GM10266 (cell line): ENCODE results near the gene GRPEL1.

Experiments
- DNase-seq: peaks from one replicate; pipeline ENCODE4 v3.0.0; 2012; ENCODE audit errors: extremely low spot score
- CTCF ChIP-seq: IDR thresholded peaks from 2 replicates; pipeline ENCODE4 v1.5.1; 2012; ENCODE audit warnings: mild to moderate bottlenecking, low read depth; ENCODE audit not compliant: control insufficient read depth, insufficient read depth; ENCODE audit errors: missing control alignments

GRPEL1 gene

DNA sequence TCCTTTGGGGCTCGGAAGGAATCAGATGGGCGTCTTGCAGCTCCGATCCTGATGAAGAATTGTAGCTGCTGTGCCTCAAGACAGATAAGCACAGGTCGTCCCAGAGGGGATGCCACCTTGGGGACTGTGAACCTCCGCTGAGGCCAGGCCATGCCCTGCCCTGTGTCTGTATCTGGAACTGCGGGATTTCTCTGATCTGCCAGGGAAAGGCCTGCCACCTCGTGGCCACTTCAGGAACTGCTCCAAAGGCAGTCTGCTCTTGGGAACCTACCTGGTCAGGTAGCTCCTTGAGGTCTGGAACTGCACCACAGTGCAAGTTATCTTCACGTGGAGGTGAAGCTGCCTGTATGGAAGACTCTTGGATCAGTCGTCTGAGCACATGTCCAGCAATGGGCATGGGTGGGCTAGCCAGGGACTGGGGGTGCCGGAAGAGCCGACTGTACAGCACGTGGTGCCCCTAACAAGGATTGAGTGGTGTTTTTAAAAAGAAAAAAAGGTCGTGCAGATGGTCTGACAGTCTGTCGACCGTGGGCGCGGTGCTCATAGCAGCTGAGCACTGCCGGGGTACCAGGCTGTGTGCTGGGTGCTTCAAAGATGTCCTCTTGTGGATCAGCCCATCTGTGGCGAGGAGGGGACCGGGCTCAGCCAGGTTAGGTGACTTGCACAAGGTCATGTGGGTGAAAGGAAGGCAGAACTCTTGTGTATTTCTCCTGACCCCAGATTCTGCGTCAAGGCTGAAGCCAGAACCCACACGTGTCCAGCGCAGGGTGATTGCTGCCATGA, 3.1 kb upstream of the GRPEL1 start:
- DNase-seq: peak; percentile 83
- peak; percentile 98 for TF ChIP-seq CTCF

- TF ChIP-seq CTCF: no peak
- no peak for DNase-seq
Observed at GRCh38 chr4:7068883-7069282, 1.0 kb upstream of the GRPEL1 start.

GRCh38 chr4:7068279-7068842, 497 bp upstream of the GRPEL1 start:
- no peak for TF ChIP-seq CTCF
- no peak for DNase-seq

DNA sequence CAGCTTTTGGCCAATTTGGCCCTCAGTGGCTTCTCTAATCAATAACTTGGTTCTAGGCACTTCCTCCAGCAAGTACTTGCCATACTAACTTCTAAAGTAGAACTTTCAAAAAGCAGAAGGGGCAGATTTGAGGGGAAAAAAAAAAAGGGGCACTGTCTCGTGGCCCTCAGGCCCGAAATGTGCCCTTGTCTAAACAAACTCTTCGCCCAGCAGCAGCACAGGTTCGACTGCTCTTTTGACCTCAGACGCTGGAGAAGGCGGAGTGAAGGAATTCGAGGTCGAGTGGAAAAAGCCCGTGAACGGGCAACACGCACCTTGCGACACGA, 775 bp downstream of the GRPEL1 start:
- no peak for DNase-seq

DNA sequence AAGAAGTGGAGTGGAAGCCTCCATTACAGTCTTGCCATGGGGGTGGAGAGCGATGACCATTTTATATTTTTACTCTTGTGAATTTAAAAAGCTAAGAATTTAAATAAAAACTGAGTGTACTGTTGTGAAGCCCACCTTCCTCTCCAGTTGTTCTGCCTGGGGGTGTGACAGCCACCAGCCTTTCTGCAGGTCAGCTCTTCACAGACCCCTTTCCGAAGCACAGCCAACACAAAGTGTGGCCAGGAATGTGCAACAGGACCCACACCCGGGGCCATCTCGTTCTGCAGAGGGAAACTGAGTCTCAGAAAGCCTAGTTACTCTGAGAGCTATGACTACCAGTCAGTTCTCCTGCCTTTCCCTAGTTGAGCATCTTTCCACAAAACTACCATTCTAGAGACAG, 1.4 kb downstream of the GRPEL1 start:
- no peak for DNase-seq
- no peak for TF ChIP-seq CTCF

More for the DNA sequence above, 775 bp downstream of the GRPEL1 start:
- TF ChIP-seq CTCF: no peak

DNA sequence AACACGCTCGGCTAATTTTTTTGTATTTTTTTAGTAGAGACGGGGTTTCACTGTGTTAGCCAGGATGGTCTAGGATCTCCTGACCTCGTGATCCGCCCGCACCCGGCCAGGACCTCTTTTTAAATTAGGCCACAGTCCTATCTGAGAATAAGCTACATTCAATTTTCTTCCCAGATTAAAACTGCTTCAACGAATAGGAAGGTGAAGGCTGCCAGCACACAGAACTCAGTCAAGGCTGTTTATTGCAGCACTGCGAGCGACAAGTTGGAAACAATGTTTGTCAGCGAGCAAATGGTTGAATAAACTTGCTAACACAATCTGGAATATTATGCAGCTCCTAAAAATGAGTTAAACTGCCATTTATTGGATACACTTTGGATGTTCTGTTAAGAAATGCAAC, 1.9 kb downstream of the GRPEL1 start:
- DNase-seq: no peak
- TF ChIP-seq CTCF: no peak

GRCh38 chr4:7063362-7063761, 4.5 kb downstream of the GRPEL1 start:
- no peak for DNase-seq
- TF ChIP-seq CTCF: no peak
